Activated B cell treated with CpG ODN at 0.5 μM for 24 hours (primary cell): Measurements from ENCODE around the gene CACNA2D3. TPM values are rescaled to one million over a fixed set of nuclear protein-coding genes. Genes with fewer than 3 reads are reported as not detected.

ENCODE experiments used
- ATAC-seq: fragments of 200-7000 bp; cut with Tn5 transposase; one replicate; pipeline ENCODE4 v1.10.0; 2021; ENCODE audit warnings: low read depth, mild to moderate bottlenecking, moderate library complexity
- CTCF ChIA-PET: fragments of 350-600 bp; sonication (Branson Sonifier 250); formaldehyde crosslinking; loops from one replicate; lab custom pipeline; 2021; ENCODE audit warnings: antibody characterized with exemption; lab: Charles Lee
- POLR2A ChIA-PET: fragments of 350-600 bp; sonication (Branson Sonifier 250); formaldehyde crosslinking; loops from one replicate; lab custom pipeline; 2021; ENCODE audit warnings: antibody characterized with exemption; lab: Charles Lee
- DNase-seq: peaks from one replicate; pipeline ENCODE4 v3.0.0; 2022
- H3K27ac Mint-ChIP-seq: one replicate; pipeline ENCODE4 v1.8.0; 2020; ENCODE audit warnings: mixed read lengths
- H3K27me3 Mint-ChIP-seq: one replicate; pipeline ENCODE4 v1.8.0; 2021; ENCODE audit warnings: mixed read lengths
- H3K36me3 Mint-ChIP-seq: one replicate; pipeline ENCODE4 v1.8.0; 2021; ENCODE audit warnings: low read depth, mixed read lengths
- H3K4me1 Mint-ChIP-seq: one replicate; pipeline ENCODE4 v1.8.0; 2021; ENCODE audit warnings: mixed read lengths
- H3K4me3 Mint-ChIP-seq: one replicate; pipeline ENCODE4 v1.8.0; 2020; ENCODE audit warnings: mild to moderate bottlenecking, mixed read lengths
- H3K9me3 Mint-ChIP-seq: one replicate; pipeline ENCODE4 v1.8.0; 2020; ENCODE audit warnings: mixed read lengths
- CTCF ChIP-seq: fragments of 200-600 bp; IDR thresholded peaks from one replicate; pipeline ENCODE4 v1.8.0; 2022; ENCODE audit warnings: antibody characterized with exemption, mild to moderate bottlenecking
- intact Hi-C: fragments of 100-400 bp; cut with micrococcal nuclease; formaldehyde crosslinking; loops from one replicate; pipeline ENCODE4 v1.15.1; 2024
- total RNA-seq: library from RNA; stranded (reverse); gene quantifications from 2 replicates; pipeline ENCODE4 v1.2.3, GENCODE V29; 2022

CACNA2D3 gene
- total RNA-seq, 1 donor from 2014 or later: not detected

- POLR2A ChIA-PET: no interaction called here
- ATAC-seq: no peak
- intact Hi-C loops: no loop called here
These were observed 733.9 kb downstream of the CACNA2D3 start for GRCh38 chr3:54856271-54856670.

GRCh38 chr3:54857343-54857742 is 735.0 kb downstream of the CACNA2D3 start:
- POLR2A ChIA-PET: no interaction called here
- Mint-ChIP-seq H3K27me3 (peaks cover 2% of the 10 kb centered on the region), H3K9me3 (no peaks in the 10 kb centered on the region), H3K27ac (no peak overlapping the region), H3K36me3 (no peaks in the 10 kb centered on the region), H3K4me1 (no peaks in the 10 kb centered on the region), H3K4me3 (no peak overlapping the region)
- CTCF ChIA-PET: interaction anchor here (1.8 kb wide), 1 partner anchor 1394 kb away, joined by 4 read pairs; no protein-coding TSS in a partner anchor
- no peak for ATAC-seq
- intact Hi-C loops: no loop called here
- no peak for TF ChIP-seq CTCF
- DNase-seq: no peak

More at GRCh38 chr3:54856271-54856670, 733.9 kb downstream of the CACNA2D3 start:
- H3K9me3 Mint-ChIP-seq: no peaks in the 10 kb centered on the region
- H3K4me1 Mint-ChIP-seq: no peaks in the 10 kb centered on the region
- TF ChIP-seq CTCF: no peak
- no peak overlapping the region for H3K4me3 Mint-ChIP-seq
- CTCF ChIA-PET: interaction anchor here (1.8 kb wide), 1 partner anchor 1395 kb away, joined by 4 read pairs; no protein-coding TSS in a partner anchor
- H3K27me3 Mint-ChIP-seq: peaks cover 2% of the 10 kb centered on the region
- no peak overlapping the region for H3K27ac Mint-ChIP-seq
- no peak for DNase-seq
- no peaks in the 10 kb centered on the region for H3K36me3 Mint-ChIP-seq

- intact Hi-C loops: no loop called here
- no peak for ATAC-seq
- CTCF ChIA-PET: no interaction called here
- Mint-ChIP-seq H3K4me1 (no peaks in the 10 kb centered on the region), H3K9me3 (no peaks in the 10 kb centered on the region), H3K27me3 (no peaks in the 10 kb centered on the region), H3K27ac (no peak overlapping the region), H3K4me3 (no peak overlapping the region), H3K36me3 (no peaks in the 10 kb centered on the region)
- DNase-seq: no peak
- POLR2A ChIA-PET: no interaction called here
- TF ChIP-seq CTCF: no peak
These were observed 735.9 kb downstream of the CACNA2D3 start for GRCh38 chr3:54858093-54858785.

- DNase-seq: no peak
- POLR2A ChIA-PET: no interaction called here
- intact Hi-C loops: no loop called here
These were observed 736.8 kb downstream of the CACNA2D3 start for GRCh38 chr3:54859184-54859583.

More at GRCh38 chr3:54859184-54859583, 736.8 kb downstream of the CACNA2D3 start:
- no peak overlapping the region for H3K27ac Mint-ChIP-seq
- no peak for TF ChIP-seq CTCF
- no peak overlapping the region for H3K4me3 Mint-ChIP-seq
- no peaks in the 10 kb centered on the region for H3K9me3 Mint-ChIP-seq
- no peaks in the 10 kb centered on the region for H3K4me1 Mint-ChIP-seq
- H3K36me3 Mint-ChIP-seq: no peaks in the 10 kb centered on the region
- CTCF ChIA-PET: no interaction called here
- ATAC-seq: no peak
- no peaks in the 10 kb centered on the region for H3K27me3 Mint-ChIP-seq
